HG02852 (cell line): Measurements from ENCODE around the gene CATSPERD.
"Not testable (repeated sequence)": the region's sequence is repeated elsewhere in the genome, so short reads cannot be mapped to it uniquely, and the experiment has no call there.

ENCODE experiments used
- ATAC-seq: cut with Tn5 transposase; IDR thresholded peaks from one replicate; pipeline ENCODE4 v1.9.1; 2021; ENCODE audit warnings: mild to moderate bottlenecking, moderate library complexity; ENCODE audit not compliant: unreplicated experiment

Gene CATSPERD

DNA sequence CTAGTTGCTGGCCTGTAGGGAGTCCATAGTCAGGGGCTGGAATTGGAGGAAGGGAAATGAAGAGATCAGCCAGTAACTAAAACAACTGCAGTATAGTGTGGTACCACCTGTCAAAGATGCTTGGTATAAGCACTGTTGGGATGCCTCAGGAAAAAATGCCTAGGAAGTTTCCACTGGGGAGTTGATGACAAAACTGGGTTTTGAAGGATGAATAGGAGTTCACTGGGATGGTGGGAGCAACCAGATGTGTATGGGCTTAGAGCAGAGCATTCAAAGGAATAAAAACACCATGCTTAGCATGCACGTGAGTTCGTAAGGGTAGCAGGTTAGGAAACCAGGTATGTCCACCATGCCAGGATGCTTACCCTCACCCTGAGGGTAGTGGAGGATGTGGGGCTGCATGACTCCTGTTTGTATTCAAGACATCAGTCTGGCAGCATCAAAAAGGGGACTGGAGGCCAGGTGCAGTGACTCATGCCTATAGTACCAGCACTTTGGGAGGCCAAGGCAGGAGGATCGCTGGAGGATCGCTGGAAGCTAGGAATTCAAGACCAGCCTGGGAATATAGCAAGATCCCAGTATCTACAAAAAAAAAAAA lies 7.1 kb downstream of the CATSPERD start:
- no peak for ATAC-seq

GRCh38 chr19:5733172-5733571 lies 12.7 kb downstream of the CATSPERD start:
- ATAC-seq: not testable (repeated sequence)

DNA sequence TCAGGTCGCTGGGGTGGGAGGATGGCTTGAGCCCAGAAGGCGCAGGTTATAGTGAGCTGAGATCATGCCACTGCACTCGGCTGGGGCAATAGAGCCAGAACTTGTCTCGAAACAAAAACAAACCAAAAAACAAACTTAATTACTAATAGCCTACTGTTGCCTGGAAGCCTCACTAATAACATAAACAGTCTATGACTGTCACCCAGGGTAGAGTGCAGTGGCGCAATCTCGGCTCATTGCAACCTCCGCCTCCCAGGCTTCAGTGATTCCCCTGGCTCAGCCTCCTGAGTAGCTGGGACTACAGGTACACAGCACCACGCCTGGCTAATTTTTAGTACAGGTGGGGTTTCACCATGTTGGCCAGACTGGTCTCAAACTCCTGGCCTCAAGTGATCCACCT lies 18.0 kb downstream of the CATSPERD start:
- no peak for ATAC-seq

DNA sequence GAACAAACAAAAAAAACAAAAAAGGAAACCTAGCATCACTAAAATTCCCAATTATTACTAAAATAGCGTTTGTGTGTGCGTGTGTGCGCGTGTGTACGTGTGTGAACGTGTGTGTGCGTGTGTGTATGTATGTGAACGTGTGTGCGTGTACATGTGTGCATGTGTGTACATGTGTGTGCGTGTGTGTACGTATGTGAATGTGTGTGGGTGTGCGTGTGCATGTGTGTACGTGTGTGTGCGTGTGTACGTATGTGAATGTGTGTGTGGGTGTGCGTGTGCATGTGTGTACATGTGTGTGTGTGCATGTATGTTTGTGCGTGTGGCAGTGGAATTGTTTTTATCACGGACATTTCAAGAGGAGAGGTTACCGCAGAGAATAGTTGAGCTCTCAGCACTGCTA lies 21.6 kb downstream of the CATSPERD start:
- ATAC-seq: no peak

DNA sequence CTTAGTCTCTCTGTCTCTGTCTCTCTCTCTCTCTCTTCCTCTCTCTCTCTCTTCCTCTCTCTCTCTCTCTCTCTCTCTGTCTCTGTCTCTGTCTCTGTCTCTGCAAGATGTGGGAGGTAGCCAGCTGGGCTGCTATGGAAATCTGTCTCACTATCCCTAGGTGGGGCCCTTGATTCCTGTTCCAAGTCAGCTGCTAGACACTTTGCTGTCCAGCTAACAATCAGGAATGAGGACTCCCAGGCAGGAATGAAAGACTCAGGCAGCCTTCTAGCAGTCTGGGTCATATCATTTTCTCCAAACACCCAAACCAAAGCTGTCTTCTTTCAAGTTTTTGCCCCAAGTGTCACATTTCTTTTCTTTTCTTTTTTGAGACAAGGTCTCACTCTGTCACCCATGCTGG lies 23.2 kb downstream of the CATSPERD start:
- ATAC-seq: no peak

DNA sequence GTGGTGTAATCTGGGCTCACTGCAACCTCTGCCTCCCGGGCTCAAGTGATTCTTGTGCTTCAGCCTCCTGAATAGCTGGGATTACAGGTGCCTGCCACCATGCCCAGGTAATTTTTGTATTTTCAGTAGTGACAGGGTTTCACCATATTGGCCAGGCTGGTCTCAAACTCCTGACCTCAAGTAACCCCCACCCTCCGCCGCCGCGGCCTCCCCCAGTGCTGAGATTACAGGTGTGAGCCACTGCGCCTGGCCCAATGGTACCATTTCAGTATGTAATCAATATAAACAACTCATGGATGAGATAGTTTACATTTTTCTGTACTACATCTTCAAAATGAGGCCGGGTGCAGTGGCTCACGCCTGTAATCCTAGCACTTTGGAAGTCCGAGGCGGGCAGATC lies 24.6 kb downstream of the CATSPERD start:
- not testable (repeated sequence) for ATAC-seq

DNA sequence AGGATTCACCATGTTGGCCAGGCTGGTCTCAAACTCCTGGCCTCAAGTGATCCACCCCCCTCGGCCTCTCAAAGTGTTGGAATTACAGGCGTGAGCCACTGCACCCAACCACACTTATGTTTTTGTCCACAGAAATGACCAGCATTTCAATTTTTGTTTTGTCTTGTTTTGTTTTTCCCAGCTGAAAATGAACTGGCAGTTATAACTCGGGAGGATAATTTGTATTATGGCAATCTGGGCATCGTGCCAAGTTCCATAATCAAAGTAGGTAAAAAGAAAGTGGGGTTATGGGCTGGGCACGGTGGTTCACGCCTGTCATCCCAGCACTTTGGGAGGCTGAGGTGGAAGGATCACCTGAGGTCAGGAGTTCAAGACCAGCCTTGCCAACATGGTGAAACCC lies 28.5 kb downstream of the CATSPERD start:
- not testable (repeated sequence) for ATAC-seq

- no peak for ATAC-seq
Observed at GRCh38 chr19:5749505-5749904, 29.1 kb downstream of the CATSPERD start.

GRCh38 chr19:5751709-5752108 lies 31.3 kb downstream of the CATSPERD start:
- ATAC-seq: no peak

DNA sequence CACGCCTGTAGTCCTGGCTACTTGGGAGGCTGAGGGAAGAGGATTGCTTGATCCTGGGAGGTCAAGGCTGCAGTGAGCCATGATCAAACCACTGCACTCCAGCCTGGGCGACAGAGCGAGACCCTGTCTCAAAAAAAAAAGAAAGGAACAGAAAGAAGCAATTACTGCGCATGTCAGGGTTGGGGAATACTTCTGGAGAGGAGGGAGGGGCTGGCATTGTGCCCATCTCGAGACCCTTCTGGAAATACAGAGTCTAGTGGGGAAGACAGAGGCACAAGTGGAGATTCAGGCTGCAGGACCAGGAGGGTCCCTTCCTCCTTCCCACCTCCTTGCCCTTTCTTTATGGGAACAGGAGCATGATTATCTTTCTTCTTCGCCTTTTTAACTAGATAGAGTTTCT lies 33.3 kb downstream of the CATSPERD start:
- no peak for ATAC-seq

- no peak for ATAC-seq
Observed at GRCh38 chr19:5762608-5763217, 42.3 kb downstream of the CATSPERD start.

GRCh38 chr19:5765220-5765619 lies 44.8 kb downstream of the CATSPERD start:
- ATAC-seq: no peak

GRCh38 chr19:5767949-5768348 lies 47.5 kb downstream of the CATSPERD start:
- ATAC-seq: no peak

DNA sequence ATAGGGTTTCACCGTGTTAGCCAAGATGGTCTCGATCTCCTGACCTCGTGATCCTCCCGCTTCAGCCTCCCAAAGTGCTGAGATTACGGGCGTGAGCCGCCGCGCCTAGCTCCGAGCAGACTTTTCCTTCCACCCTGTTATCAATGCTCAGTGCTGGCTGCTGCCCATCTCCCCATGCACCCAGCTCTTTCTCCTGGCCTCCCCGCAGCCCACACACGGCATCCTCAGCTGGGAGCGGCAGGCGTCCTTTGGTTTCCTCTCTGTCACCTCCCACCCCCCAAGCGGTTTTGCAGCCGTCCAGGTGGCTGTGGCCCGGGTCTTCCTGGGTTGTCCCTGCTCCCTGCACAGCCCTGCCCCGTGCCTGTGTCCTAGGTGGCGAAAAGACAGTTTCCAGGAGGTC lies 52.0 kb downstream of the CATSPERD start:
- no peak for ATAC-seq

DNA sequence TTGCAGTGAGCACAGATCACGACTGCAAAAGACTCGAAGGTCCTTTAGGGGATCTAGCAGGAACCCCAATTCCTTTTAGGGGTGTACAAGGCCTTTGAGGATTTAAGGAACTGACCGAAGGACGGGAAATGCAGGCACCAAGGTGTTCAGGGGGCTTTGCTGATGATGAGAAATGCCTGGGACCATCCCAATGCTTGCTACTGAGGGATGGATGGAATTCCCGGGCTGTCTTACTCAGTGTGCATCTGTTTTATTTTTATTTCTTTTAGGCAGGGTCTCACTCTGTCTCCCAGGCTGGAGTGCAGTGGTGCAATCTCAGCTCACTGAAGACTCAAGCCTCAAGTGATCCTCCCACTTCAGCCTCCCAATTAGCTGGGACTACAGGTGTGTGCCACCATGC lies 52.8 kb downstream of the CATSPERD start:
- ATAC-seq: no peak

GRCh38 chr19:5774921-5775320 lies 54.5 kb downstream of the CATSPERD start:
- ATAC-seq: no peak

DNA sequence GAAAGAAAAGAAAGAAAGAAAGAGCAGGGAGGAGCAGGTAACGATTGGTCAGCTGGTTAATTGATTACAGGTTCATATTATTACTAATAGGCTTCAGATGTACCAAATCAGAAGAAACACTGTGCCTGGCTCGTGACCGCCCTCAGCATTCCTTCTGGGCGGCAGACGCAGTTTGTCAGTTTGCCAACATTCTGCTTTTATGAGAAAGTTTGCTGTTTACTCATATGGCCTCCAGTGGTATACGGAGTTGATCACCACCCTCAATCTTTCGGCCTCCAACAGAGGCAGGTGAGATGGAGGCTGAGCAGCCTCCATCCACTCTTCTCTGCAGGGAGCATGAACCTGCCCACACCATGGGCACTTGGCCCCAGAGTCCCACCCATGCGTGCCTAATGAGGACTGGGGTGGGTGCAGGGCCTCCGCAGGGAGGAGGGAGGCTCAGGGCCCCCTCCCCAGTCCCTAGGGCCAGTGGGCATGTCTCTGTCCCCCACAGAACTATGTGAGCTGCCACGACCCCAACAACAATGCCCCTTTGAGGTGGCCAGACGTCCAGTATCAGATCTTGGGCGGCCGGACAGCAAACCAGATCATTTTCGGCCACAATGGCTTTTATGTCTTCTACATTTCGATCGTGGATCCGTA lies 55.4 kb downstream of the CATSPERD start:
- ATAC-seq: no peak

- no peak for ATAC-seq
Observed at GRCh38 chr19:5778402-5778801, 58.0 kb downstream of the CATSPERD start.

DNA sequence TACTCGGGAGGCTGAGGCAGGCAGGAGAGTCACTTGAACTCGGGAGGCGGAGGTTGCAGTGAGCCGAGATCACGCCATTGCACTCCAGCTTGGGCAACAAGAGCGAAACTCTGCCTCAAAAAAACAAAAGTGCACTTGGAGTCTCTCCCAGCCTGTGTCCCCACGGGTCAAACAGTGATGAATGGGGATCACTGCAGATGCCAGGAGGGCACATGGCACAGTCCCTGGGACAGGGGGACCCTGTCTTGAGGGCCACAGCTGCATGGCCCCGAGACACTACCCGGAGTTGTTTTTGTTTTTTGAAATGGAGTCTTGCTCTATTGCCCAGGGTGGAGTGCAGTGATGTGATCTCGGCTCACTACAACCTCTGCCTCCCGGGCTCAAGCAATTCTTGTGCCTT lies 60.5 kb downstream of the CATSPERD start:
- not testable (repeated sequence) for ATAC-seq

- ATAC-seq: no peak
Observed at GRCh38 chr19:5782322-5782721, 61.9 kb downstream of the CATSPERD start.

DNA sequence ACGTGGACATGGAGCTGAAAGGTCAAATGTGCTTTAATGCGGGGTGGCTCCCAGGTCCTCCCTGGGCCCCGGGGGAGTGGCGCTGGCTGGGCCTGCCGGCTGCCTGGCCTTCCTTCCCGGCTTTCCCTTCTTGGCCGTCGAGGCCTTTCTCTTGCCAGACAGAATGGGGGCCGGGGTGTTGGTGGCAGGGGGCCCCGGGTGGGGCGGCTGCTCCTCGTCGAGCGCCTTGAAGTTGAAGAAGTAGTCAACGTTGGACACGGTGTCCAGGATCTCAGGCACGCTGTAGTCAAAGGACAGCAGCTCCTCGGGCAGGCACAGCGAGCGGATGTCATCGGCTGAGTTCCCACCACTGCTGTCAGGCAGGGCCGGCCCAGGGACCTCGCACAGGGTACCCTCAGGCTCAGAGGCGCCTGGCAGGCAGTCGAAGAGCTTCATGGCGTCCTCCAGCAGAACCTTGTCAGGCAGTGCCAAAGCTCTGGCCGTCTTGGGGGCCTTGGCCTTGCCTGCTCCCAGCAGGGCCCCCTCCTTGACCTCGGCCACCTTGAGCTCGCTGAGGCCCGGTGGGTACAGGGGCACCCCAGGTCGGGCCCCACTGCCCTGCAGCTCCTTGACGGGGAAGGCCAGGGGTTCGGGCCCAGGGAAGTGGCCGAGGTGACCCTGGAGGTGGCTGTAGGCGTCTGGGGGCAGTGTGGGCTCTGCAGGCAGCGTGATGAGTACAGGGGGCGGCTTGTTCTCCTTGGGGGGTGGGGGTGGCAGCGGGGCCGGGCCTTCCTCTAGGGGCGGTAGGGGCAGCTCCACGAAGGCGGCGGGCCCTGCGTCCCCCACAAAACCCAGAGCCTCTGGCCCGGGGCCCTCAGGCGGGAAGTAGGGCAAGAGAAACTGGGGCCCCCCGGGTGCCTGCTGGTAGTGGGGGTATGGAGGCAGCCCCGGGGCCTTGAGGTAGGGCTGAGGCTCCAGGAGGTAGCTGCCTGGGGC lies 62.8 kb downstream of the CATSPERD start:
- ATAC-seq: no peak
